ENCODE results near the gene PCLAF.
"Not testable (repeated sequence)": the region's sequence is repeated elsewhere in the genome, so short reads cannot be mapped to it uniquely, and the experiment has no call there.

PCLAF gene, protein sequence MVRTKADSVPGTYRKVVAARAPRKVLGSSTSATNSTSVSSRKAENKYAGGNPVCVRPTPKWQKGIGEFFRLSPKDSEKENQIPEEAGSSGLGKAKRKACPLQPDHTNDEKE

DNA sequence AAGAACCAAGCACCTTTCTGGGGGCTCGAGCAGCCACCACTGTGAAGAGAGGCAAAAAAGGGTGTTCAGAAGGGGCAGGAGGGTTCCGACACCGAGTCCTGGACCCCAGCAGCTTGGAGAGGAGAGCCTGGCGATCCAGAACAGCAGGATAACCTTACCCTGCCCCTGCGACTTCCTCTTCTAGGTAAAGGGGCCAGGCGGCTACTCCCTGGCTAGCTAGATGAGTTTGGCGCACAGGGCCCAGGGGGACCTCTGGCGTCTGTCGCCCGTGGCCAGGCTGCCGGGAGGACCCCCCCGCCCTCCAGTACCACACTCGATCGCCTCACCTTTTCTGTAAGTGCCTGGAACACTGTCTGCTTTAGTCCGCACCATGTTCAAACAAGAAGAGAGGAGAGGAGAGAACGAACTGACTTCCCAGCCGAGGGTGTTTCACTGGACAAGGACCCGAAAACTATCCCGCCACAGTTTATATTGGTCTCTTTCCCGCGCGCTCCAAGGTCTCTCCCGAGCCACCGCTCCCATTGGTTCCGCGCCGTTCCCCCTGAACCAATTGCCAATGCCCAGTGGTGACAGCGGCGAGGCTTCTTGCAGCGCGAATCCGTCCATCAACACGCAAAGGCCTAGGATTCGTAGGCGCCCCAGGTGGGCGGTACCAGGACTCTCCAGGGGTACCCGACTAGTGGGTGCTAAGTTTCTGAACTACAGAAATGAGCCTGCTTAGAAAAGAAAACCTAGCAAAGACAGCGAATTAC lies at the start of gene PCLAF:
Gene PCLAF (minus strand): TSS at position 442 of the 752 bp plus-strand sequence. CDS start 70 bp downstream, at position 372.
- peak; percentile 90 to 97 for DNase-seq (ENCODE audit: extremely low read depth in 1 of 2, low read depth in 1 of 2)

- no peak for DNase-seq (ENCODE audit: extremely low read depth in 1 of 2, low read depth in 1 of 2)
Observed at GRCh38 chr15:64430000-64430735, 48.9 kb upstream of the PCLAF start.

DNA sequence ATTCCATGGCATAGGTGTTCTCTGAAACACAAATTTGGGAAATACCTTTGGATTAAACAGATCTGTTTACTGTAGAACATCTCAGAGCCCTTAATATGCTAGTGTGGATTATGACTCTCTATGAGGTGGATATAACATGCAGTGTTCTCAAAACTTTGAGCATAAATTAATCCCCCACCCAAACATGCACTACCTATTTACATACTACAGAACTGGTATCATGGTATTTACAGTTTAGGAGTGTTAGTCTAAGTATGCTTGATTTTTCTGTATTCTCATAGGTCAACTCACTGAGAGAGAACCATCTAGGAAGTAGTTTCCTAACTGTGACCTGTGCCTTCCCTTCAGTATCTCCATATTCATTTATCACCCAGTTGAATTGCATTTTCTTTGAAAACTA lies 48.2 kb upstream of the PCLAF start:
- DNase-seq (ENCODE audit: extremely low read depth in 1 of 2, low read depth in 1 of 2) = no peak

- no peak for DNase-seq (ENCODE audit: extremely low read depth in 1 of 2, low read depth in 1 of 2)
Observed at GRCh38 chr15:64426845-64427465, 45.7 kb upstream of the PCLAF start.

- no peak for DNase-seq (ENCODE audit: extremely low read depth in 1 of 2, low read depth in 1 of 2)
Observed at GRCh38 chr15:64425221-64425620, 44.0 kb upstream of the PCLAF start.

DNA sequence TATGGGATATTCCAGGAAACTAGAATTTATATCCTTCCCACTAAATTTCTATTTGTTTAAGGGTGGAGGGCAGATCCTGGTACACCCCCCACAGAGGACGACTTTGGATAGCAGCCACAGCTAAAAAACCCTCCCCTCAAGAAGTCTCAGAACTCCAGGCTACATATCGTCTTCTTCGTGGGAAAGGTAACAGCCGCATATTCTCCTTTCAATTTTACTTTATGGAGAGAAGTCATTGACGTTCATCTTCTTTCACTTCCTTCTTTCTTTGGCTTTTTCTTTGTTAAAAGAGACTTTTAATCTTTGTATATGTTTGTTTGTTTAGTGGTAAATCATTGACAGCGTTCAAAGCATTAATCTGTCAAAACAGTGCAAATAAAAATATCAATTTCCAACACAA lies 42.7 kb upstream of the PCLAF start:
- no peak for DNase-seq (ENCODE audit: extremely low read depth in 1 of 2, low read depth in 1 of 2)

DNA sequence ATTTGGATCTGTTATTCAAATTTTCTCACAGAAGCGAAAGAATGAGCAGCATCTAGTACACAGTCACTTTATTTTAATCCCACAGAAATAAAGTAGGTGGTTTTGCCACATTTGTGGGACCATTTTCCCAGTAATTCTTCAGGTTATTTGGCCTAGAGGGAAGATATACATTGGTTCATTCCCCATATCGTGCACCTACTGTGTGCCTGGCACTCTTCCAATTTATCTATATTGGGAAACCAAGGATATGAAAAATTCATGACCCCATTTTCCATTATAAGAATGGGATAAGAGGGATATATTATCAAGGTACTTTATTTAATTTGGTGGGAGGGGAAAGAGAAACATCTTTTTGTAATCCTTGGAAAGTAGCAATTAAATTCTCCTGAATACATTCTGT lies 41.5 kb upstream of the PCLAF start:
- no peak for DNase-seq (ENCODE audit: extremely low read depth in 1 of 2, low read depth in 1 of 2)

DNA sequence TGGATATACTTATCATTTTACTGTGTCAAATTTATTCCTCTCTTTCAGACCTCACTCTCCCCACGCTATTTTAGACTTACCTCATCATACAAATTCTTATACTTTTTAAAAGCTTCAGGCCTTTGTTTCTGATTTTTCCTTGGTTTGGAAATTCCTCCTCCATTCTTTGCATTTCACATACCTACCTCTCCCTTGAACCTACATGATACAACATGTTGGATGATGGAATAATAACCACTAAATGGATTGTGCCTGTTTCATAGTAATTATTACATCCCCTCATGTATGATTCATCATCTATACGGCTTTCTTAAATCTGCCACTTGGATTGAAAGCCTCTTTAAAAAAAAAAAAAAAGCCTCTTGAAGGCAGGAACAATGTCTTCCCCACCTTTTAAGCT lies 31.0 kb upstream of the PCLAF start:
- DNase-seq (ENCODE audit: extremely low read depth in 1 of 2, low read depth in 1 of 2) = no peak

GRCh38 chr15:64400583-64400982 lies 19.3 kb upstream of the PCLAF start:
- no peak for DNase-seq (ENCODE audit: extremely low read depth in 1 of 2, low read depth in 1 of 2)

- DNase-seq (ENCODE audit: extremely low read depth in 1 of 2, low read depth in 1 of 2) = no peak
Observed at GRCh38 chr15:64398575-64398974, 17.3 kb upstream of the PCLAF start.

GRCh38 chr15:64396789-64397188 lies 15.5 kb upstream of the PCLAF start:
- no peak for DNase-seq (ENCODE audit: extremely low read depth in 1 of 2, low read depth in 1 of 2)

- not testable (repeated sequence) for DNase-seq (ENCODE audit: extremely low read depth in 1 of 2, low read depth in 1 of 2)
Observed at GRCh38 chr15:64392471-64392870, 11.2 kb upstream of the PCLAF start.

DNA sequence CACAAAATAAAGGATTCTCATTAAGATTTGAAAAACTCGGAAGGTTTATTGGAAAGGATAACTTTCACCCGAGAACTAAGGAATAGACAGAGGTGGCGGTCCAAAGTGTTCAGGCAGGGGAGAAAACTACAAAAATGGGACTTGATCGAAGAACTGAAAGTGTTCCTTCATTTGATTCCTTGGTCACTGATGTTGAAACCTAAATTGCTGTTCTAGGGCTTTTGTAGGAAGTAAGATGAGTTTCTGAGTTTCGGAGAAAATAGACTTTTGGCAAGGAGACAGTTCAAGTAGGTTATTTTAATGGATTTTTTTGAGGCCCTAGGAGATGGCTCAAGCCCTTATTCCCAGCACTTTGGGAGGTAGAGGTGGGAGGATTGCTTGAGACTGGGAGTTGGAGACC lies 7.8 kb upstream of the PCLAF start:
- DNase-seq (ENCODE audit: extremely low read depth in 1 of 2, low read depth in 1 of 2) = no peak

GRCh38 chr15:64387562-64388168 lies 6.4 kb upstream of the PCLAF start, which contains the start of gene TRIP4:
Gene TRIP4, plus strand, starts transcription at chr15:64387836. Its CDS starts 28 bp downstream, at chr15:64387864.
- peak; percentile 93 to 96 for DNase-seq (ENCODE audit: extremely low read depth in 1 of 2, low read depth in 1 of 2)

DNA sequence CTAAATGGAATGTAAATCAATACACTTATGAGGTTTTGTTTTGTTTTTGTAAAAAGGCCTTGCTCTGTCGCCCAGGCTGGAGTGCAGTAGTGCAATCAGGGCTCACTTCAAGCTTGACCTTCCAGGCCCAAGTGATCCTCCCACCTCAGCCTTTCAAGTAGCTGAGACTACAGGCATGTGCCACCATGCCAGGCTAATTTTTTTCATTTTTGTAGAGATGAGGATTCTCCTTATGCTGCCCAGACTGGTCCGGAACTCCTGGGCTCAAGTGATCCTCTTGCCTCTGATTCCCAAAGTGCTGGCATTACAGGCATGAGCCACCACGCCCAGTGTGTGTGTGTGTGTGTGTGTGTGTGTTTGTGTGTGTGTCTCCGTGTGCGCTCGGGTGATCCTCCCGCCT lies 5.0 kb upstream of the PCLAF start:
- no peak for DNase-seq (ENCODE audit: extremely low read depth in 1 of 2, low read depth in 1 of 2)

DNA sequence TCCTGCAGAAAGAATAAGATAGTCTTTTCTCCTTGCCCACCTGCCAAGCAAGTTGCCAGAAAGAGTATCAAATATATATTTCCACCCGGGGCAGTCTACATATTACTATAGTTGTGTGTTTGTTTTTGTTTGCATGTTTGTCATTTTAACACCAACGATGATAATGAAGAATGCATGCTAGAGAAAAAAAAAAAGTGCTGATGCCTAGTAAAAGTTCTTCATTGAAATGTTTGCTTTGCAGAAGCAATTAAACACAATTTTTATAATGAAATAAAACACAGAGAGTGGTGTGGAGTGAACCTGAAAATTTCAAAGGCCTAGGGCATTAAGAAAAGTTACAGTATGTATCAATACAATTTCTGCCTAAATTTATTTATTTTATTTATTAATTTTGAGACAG lies 2.5 kb upstream of the PCLAF start:
- no peak for DNase-seq (ENCODE audit: extremely low read depth in 1 of 2, low read depth in 1 of 2)

- not testable (repeated sequence) for DNase-seq (ENCODE audit: extremely low read depth in 1 of 2, low read depth in 1 of 2)
Observed at GRCh38 chr15:64380130-64380870, 941 bp downstream of the PCLAF start.

GRCh38 chr15:64379216-64379960 lies 1.9 kb downstream of the PCLAF start:
- no peak for DNase-seq (ENCODE audit: extremely low read depth in 1 of 2, low read depth in 1 of 2)

GRCh38 chr15:64373360-64373759 lies 7.9 kb downstream of the PCLAF start:
- no peak for DNase-seq (ENCODE audit: extremely low read depth in 1 of 2, low read depth in 1 of 2)

DNA sequence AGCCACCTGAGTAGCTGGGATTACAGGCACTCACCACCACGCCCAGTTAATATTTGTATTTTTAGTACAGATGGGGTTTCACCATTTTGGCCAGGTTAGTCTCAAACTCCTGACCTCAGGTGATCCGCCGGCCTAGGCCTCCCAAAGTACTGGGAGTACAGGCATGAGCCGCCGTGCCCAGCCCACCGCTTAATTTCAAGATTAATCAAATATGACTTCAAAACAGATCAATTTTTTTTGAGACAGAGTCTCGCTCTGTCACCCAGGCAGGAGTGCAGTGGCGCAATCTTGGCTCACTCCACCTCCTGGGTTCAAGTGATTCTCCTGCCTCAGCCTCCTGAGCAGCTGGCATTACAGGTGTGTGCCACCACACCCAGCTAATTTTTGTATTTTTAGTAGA lies 9.9 kb downstream of the PCLAF start:
- DNase-seq (ENCODE audit: extremely low read depth in 1 of 2, low read depth in 1 of 2) = not testable (repeated sequence)
